A549 treated with AZD9567 at 1 μM for 4 hours (cell line): ENCODE data around the gene CLEC1A. TPM values are rescaled to one million over a fixed set of nuclear protein-coding genes. Genes with fewer than 3 reads are reported as not detected.

Experiments used
- total RNA-seq: library from RNA; stranded (reverse); fragments of 200-300 nt; extraction: Qiagen RNA extraction; gene quantifications from 5 replicates; pipeline ENCODE4 v1.2.3, GENCODE V29; 2022; ENCODE audit not compliant: insufficient read depth

CLEC1A gene
- not detected in 5 replicates for total RNA-seq

GRCh38 chr12:10098791-10099190, at the start of gene CLEC1A:
Gene CLEC1A (minus strand): TSS chr12:10098985. CDS start chr12:10098922, 63 bp downstream.

GRCh38 chr12:10130042-10130441, 31.3 kb upstream of the CLEC1A start, which contains the start of gene CLEC7A:
Gene CLEC7A (minus strand): TSS chr12:10130199. CDS start chr12:10130082, 117 bp downstream.

GRCh38 chr12:10030446-10030845, 68.3 kb downstream of the CLEC1A start, which contains the start of gene CLEC9A:
Gene CLEC9A (plus strand): TSS chr12:10030682. CDS start chr12:10052688, 22,006 bp downstream.

Other genes starting within 250 kb of the CLEC1A start
- 1.1 to 3.3 TPM (median 1.2 TPM) in 5 replicates for gene CLEC2B, start 229.6 kb downstream of the CLEC1A start, total RNA-seq
- gene KLRF2, start 217.5 kb downstream of the CLEC1A start, total RNA-seq: not detected in 5 replicates
- not detected in 5 replicates for gene CLEC2A, start 166.6 kb downstream of the CLEC1A start, total RNA-seq
- gene CLEC12A, start 127.6 kb downstream of the CLEC1A start, total RNA-seq: not detected in 5 replicates
- gene CLEC1B, start 99.9 kb downstream of the CLEC1A start, total RNA-seq: not detected in 5 replicates
- gene CLEC12B, start 88.4 kb downstream of the CLEC1A start, total RNA-seq: not detected in 5 replicates
- not detected in 5 replicates for gene CLEC9A, start 68.3 kb downstream of the CLEC1A start, total RNA-seq
- not detected in 5 replicates for gene CLEC7A, start 31.2 kb upstream of the CLEC1A start, total RNA-seq
- 0.60 to 3.7 TPM (median 1.5 TPM) in 5 replicates for gene OLR1, start 73.1 kb upstream of the CLEC1A start, total RNA-seq
- gene TMEM52B, start 80.0 kb upstream of the CLEC1A start, total RNA-seq: 0.02 to 0.31 TPM (median 0.19 TPM) in 3 of 5 replicates, not detected in the others
- 30.2 to 41.4 TPM (median 36.2 TPM) in 5 replicates for gene GABARAPL1, start 113.9 kb upstream of the CLEC1A start, total RNA-seq
- 0.10 TPM in 1 of 5 replicates, not detected in the others for gene KLRD1, start 208.9 kb upstream of the CLEC1A start, total RNA-seq